Measurements from ENCODE around the gene POMT2. TPM values are rescaled to one million over a fixed set of nuclear protein-coding genes. Genes with fewer than 3 reads are reported as not detected.
"Not testable (repeated sequence)": the region's sequence is repeated elsewhere in the genome, so short reads cannot be mapped to it uniquely, and the experiment has no call there.

POMT2 gene
- total and polyA plus RNA-seq, 12 donors: 14.0 to 52.3 (median 41.7) TPM

GRCh38 chr14:77286576-77286975 lies 34.1 kb downstream of the POMT2 start:
- TF ChIP-seq POLR2A (IDR thresholded peaks at IDR 0.05): no peak
- no peak for TF ChIP-seq CTCF (IDR thresholded peaks at IDR 0.05)
- Histone ChIP-seq H3K9me3 (replicated peaks in 1 of 3) (no peaks in the 10 kb centered on the region), H3K27ac (no peak overlapping the region), H3K4me3 (no peak overlapping the region), H3K27me3 (no peaks in the 10 kb centered on the region), H3K36me3 (replicated peaks in 1 of 2) (peaks cover 0 to 69% of the 10 kb centered on the region in 2 donors), H3K4me1 (replicated peaks in 1 of 2) (no peaks in the 10 kb centered on the region)
- 92 to 96% (median 94%) methylated on average over 5 of the region's 5 CpGs for WGBS, 4 donors
- intact Hi-C loops (cut with DNase I): no loop called here
- no peak for DNase-seq

- WGBS, 4 donors: 94 to 97% (median 96%) methylated on average over 5 of the region's 5 CpGs
- Histone ChIP-seq H3K4me1 (replicated peaks in 1 of 2) (no peaks in the 10 kb centered on the region), H3K9me3 (replicated peaks in 1 of 3) (no peaks in the 10 kb centered on the region), H3K36me3 (replicated peaks in 1 of 2) (peaks cover 0 to 68% of the 10 kb centered on the region in 2 donors), H3K4me3 (no peak overlapping the region), H3K27ac (no peak overlapping the region), H3K27me3 (no peaks in the 10 kb centered on the region)
- intact Hi-C loops (cut with DNase I): no loop called here
- no peak for TF ChIP-seq CTCF (IDR thresholded peaks at IDR 0.05)
- no peak for TF ChIP-seq POLR2A (IDR thresholded peaks at IDR 0.05)
- DNase-seq: no peak
Observed at GRCh38 chr14:77284466-77284865, 36.2 kb downstream of the POMT2 start.

- no peak overlapping the region for H3K4me3 ChIP-seq
- no peaks in the 10 kb centered on the region for H3K4me1 ChIP-seq (replicated peaks in 1 of 2)
- TF ChIP-seq POLR2A (IDR thresholded peaks at IDR 0.05) (no peak), CTCF (IDR thresholded peaks at IDR 0.05) (no peak)
- peaks cover 0 to 71% of the 10 kb centered on the region in 2 donors for H3K36me3 ChIP-seq (replicated peaks in 1 of 2)
- no peaks in the 10 kb centered on the region for H3K27me3 ChIP-seq
- DNase-seq: no peak
- intact Hi-C loops (cut with DNase I): no loop called here
- H3K27ac ChIP-seq: no peak overlapping the region
- no peaks in the 10 kb centered on the region for H3K9me3 ChIP-seq (replicated peaks in 1 of 3)
- 77 to 81% (median 79%) methylated on average over 4 of the region's 4 CpGs for WGBS, 4 donors
Observed at GRCh38 chr14:77284066-77284465, 36.6 kb downstream of the POMT2 start.

GRCh38 chr14:77281852-77282410 lies 38.8 kb downstream of the POMT2 start:
- Histone ChIP-seq H3K27ac (no peak overlapping the region), H3K36me3 (replicated peaks in 1 of 2) (peaks cover 0 to 82% of the 10 kb centered on the region in 2 donors), H3K4me1 (replicated peaks in 1 of 2) (no peaks in the 10 kb centered on the region), H3K27me3 (no peaks in the 10 kb centered on the region), H3K9me3 (replicated peaks in 1 of 3) (no peaks in the 10 kb centered on the region), H3K4me3 (no peak overlapping the region)
- WGBS, 4 donors: 89 to 90% (median 90%) methylated on average over 3 to 6 of the region's 6 CpGs
- no peak for DNase-seq
- TF ChIP-seq POLR2A (IDR thresholded peaks at IDR 0.05): no peak
- TF ChIP-seq CTCF (IDR thresholded peaks at IDR 0.05): no peak
- intact Hi-C loops (cut with DNase I): no loop called here

GRCh38 chr14:77280921-77281320 lies 39.8 kb downstream of the POMT2 start:
- H3K4me1 ChIP-seq (replicated peaks in 1 of 2); H3K27ac ChIP-seq; H3K4me3 ChIP-seq; H3K9me3 ChIP-seq (replicated peaks in 1 of 3); DNase-seq; H3K27me3 ChIP-seq; intact Hi-C loops (cut with DNase I): not testable (repeated sequence)
- WGBS, 4 donors: 96 to 98% (median 97%) methylated on average over 4 of the region's 4 CpGs
- peaks cover 0 to 74% of the 10 kb centered on the region in 2 donors for H3K36me3 ChIP-seq (replicated peaks in 1 of 2)
